IgD-negative memory B cell (primary cell): ENCODE measurements around the gene ARHGDIB. TPM values are rescaled to one million over a fixed set of nuclear protein-coding genes. Genes with fewer than 3 reads are reported as not detected.

ENCODE experiments used
- H3K27ac Mint-ChIP-seq, 3 donors: one replicate each; pipeline ENCODE4 v1.8.0; 2020 to 2022; ENCODE audit warnings: mild to moderate bottlenecking in 3 of 3, mixed read lengths in 3 of 3, moderate library complexity in 1 of 3
- H3K27me3 Mint-ChIP-seq: one replicate; pipeline ENCODE4 v1.8.0; 2021; ENCODE audit warnings: mixed read lengths
- H3K36me3 Mint-ChIP-seq: one replicate; pipeline ENCODE4 v1.8.0; 2020; ENCODE audit warnings: mild to moderate bottlenecking, mixed read lengths
- H3K4me1 Mint-ChIP-seq, 3 donors: one replicate each; pipeline ENCODE4 v1.8.0; 2020 to 2022; ENCODE audit warnings: mixed read lengths in 3 of 3, mild to moderate bottlenecking in 1 of 3
- H3K4me3 Mint-ChIP-seq, 4 donors: one replicate each; pipeline ENCODE4 v1.8.0; 2020 to 2022; ENCODE audit warnings: mild to moderate bottlenecking in 4 of 4, mixed read lengths in 4 of 4, moderate library complexity in 3 of 4
- H3K9me3 Mint-ChIP-seq, 3 donors: one replicate each; pipeline ENCODE4 v1.8.0; 2020 to 2021; ENCODE audit warnings: mixed read lengths in 3 of 3, mild to moderate bottlenecking in 1 of 3
- polyA plus RNA-seq: library from polyadenylated mRNA; unstranded; fragments of 300-500 nt; fragmentation: Illumina TruSeq; gene quantifications from one replicate; pipeline ENCODE4 v1.2.3, GENCODE V29; 2021

Gene ARHGDIB
- polyA plus RNA-seq, 1 donor from 2014 or later = 2,289 TPM

DNA sequence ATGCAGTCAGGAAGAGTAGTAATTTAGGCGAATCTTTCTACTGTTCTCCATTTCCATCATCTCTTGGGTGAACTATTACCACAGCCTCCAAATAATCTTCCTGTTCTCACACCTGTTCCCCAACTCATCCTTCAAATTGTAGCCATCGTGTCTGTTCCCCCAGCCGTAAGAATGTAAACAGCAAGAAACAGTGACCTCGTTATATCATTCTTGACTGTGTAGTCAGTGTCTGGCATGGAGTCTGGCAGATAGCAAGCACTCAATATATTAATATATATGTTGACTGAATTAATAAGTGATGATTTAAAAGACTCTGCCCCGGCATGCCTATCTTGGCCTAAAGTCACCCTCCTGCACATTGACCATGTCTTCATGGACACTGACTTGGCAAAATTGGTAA lies 31.7 kb upstream of the ARHGDIB start:
- Mint-ChIP-seq H3K36me3 (no peaks in the 10 kb centered on the region), H3K9me3 (peaks cover 0 to 6% (median 0%) of the 10 kb centered on the region in 3 donors), H3K4me3 (no peak overlapping the region), H3K27me3 (no peaks in the 10 kb centered on the region), H3K27ac (peak overlapping the region in 1 of 3 donors; percentile 60), H3K4me1 (peaks cover 47 to 58% (median 56%) of the 10 kb centered on the region in 3 donors)

DNA sequence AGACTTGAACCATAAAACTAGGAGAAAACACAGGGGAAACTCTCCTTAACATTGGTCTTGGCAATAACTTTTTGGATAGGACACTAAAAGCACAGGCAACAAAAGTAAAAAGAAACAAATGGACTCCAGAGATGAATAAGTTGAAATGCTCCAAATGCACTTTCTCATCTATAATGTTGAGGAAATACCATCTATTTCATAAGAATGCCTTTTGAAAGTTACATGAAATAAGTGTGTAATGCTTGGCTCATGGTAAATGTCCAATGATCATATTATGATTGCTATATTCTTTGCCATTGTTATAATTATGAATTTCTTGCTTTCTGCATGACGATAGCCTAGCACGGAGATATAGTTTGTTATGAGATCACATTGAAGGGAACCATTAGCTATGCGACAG lies 31.3 kb upstream of the ARHGDIB start:
- no peaks in the 10 kb centered on the region for H3K36me3 Mint-ChIP-seq
- no peaks in the 10 kb centered on the region for H3K27me3 Mint-ChIP-seq
- peak overlapping the region in 1 of 3 donors; percentile 60 for H3K27ac Mint-ChIP-seq
- H3K4me3 Mint-ChIP-seq = no peak overlapping the region
- peaks cover 0 to 9% (median 0%) of the 10 kb centered on the region in 3 donors for H3K9me3 Mint-ChIP-seq
- H3K4me1 Mint-ChIP-seq = peaks cover 51 to 63% (median 60%) of the 10 kb centered on the region in 3 donors

DNA sequence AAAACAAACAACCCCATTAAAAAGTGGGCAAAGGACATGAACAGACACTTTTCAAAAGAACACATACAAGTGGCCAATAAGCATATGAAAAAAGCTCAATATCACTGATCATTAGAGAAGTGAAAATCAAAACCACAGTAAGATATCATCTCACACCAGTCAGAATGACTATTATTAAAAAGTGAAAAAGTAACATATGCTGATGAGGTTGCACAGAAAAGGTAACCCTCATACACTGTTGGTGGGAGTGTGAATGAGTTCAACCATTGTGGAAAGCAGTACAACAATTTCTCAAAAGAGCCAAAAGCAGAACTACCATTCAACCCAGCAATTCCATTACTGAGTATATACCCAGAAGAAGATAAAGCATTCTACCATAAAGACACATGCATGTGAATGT lies 29.7 kb upstream of the ARHGDIB start:
- H3K27ac Mint-ChIP-seq = peak overlapping the region in 2 of 3 donors; percentile 42 to 63
- H3K4me3 Mint-ChIP-seq = no peak overlapping the region
- no peaks in the 10 kb centered on the region for H3K36me3 Mint-ChIP-seq
- H3K4me1 Mint-ChIP-seq = peaks cover 54 to 74% (median 60%) of the 10 kb centered on the region in 3 donors
- peaks cover 0 to 9% (median 0%) of the 10 kb centered on the region in 3 donors for H3K9me3 Mint-ChIP-seq
- no peaks in the 10 kb centered on the region for H3K27me3 Mint-ChIP-seq

GRCh38 chr12:14989790-14990189 lies 28.4 kb upstream of the ARHGDIB start:
- Mint-ChIP-seq H3K4me1 (peaks cover 47 to 67% (median 57%) of the 10 kb centered on the region in 3 donors), H3K9me3 (peaks cover 0 to 9% (median 0%) of the 10 kb centered on the region in 3 donors), H3K27ac (peak overlapping the region; percentile 80 to 97 (median 91)), H3K36me3 (no peaks in the 10 kb centered on the region), H3K4me3 (peak overlapping the region; percentile 55 to 87 (median 72)), H3K27me3 (no peaks in the 10 kb centered on the region)

- H3K4me1 Mint-ChIP-seq = peaks cover 41 to 58% (median 52%) of the 10 kb centered on the region in 3 donors
- peak overlapping the region in 1 of 3 donors; percentile 1 for H3K27ac Mint-ChIP-seq
- no peaks in the 10 kb centered on the region for H3K27me3 Mint-ChIP-seq
- H3K9me3 Mint-ChIP-seq = peaks cover 0 to 9% (median 0%) of the 10 kb centered on the region in 3 donors
- peak overlapping the region in 1 of 4 donors; percentile 21 for H3K4me3 Mint-ChIP-seq
- H3K36me3 Mint-ChIP-seq = no peaks in the 10 kb centered on the region
These were observed 26.6 kb upstream of the ARHGDIB start for GRCh38 chr12:14988035-14988434.

DNA sequence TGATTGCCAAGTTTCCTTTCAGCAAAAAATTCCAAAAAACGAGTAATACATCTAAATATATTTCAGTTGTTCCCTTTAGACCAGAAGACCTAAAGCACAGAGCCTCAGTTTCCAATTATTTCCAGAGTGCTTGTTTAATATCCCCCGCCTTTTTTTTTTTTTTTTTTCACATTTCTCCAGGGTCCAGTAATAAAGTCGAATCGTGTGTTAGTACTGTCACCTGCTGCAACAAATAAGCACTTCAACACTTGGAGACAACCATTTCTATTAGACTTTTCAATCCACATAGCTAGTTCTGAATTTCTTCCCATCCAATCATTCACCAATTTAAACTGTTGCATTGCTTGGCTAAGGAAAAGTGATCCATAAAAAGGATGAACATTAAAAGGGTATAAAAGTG lies 25.0 kb upstream of the ARHGDIB start:
- Mint-ChIP-seq H3K27me3 (no peaks in the 10 kb centered on the region), H3K27ac (no peak overlapping the region), H3K4me3 (peak overlapping the region in 1 of 4 donors; percentile 43), H3K4me1 (peaks cover 47 to 65% (median 56%) of the 10 kb centered on the region in 3 donors), H3K9me3 (peaks cover 0 to 9% (median 0%) of the 10 kb centered on the region in 3 donors), H3K36me3 (no peaks in the 10 kb centered on the region)

DNA sequence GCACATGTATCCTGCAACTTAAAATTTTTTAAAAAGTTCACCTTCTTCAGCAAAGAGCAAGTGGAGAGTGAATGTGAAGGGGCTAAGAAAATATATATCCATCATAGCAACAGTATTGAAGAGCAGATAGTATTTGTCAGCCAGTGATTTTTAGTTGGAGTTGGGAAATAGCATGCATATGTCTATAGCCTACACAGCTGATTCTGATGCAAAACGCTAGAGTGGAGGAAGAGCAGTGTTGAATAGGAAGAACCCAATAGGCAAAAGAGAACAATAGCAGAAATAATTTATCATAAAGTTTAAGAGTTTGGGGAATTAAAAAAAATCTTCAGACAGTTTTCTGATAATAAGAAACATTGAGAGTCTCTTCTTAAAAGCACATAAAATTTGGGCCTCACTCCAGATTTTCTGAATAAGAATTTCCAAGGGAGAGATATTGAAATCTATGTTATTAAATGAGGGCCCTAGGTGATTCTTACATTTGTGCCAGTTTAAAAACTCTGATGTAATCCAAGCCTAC lies 23.4 kb upstream of the ARHGDIB start:
- Mint-ChIP-seq H3K9me3 (peaks cover 0 to 4% (median 0%) of the 10 kb centered on the region in 3 donors), H3K4me1 (peaks cover 44 to 63% (median 59%) of the 10 kb centered on the region in 3 donors), H3K36me3 (no peaks in the 10 kb centered on the region), H3K27ac (no peak overlapping the region), H3K4me3 (no peak overlapping the region), H3K27me3 (peaks cover 2% of the 10 kb centered on the region)

DNA sequence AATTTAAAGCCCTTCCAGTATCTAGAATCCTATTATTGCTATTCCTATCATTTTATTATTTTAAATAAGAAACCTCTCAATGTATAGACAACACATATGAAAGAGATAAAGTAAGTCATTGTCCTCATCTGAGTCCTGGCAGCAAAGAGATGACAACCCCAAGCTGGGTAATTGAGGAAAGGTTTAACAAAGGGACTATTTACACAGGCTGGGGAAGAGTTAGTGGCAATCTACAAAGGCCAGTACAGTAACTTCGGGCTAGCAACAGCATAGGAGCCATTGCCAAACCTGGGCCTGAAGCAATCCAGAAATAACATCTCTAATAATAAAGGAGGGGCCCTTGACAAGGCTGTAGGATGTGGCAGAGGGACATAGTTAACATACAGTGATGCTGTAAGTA lies 22.6 kb upstream of the ARHGDIB start:
- Mint-ChIP-seq H3K4me3 (no peak overlapping the region), H3K27ac (no peak overlapping the region), H3K4me1 (peaks cover 41 to 63% (median 57%) of the 10 kb centered on the region in 3 donors)

GRCh38 chr12:14982991-14983390 lies 21.6 kb upstream of the ARHGDIB start:
- H3K27ac Mint-ChIP-seq = peak overlapping the region in 1 of 3 donors; percentile 40
- peaks cover 3% of the 10 kb centered on the region for H3K27me3 Mint-ChIP-seq
- H3K4me1 Mint-ChIP-seq = peaks cover 31 to 55% (median 49%) of the 10 kb centered on the region in 3 donors
- H3K36me3 Mint-ChIP-seq = no peaks in the 10 kb centered on the region
- peaks cover 0 to 2% (median 0%) of the 10 kb centered on the region in 3 donors for H3K9me3 Mint-ChIP-seq
- peak overlapping the region in 2 of 4 donors; percentile 33 to 78 for H3K4me3 Mint-ChIP-seq

More for the DNA sequence above, 22.6 kb upstream of the ARHGDIB start:
- no peaks in the 10 kb centered on the region for H3K36me3 Mint-ChIP-seq
- H3K27me3 Mint-ChIP-seq = peaks cover 2% of the 10 kb centered on the region
- H3K9me3 Mint-ChIP-seq = peaks cover 0 to 4% (median 0%) of the 10 kb centered on the region in 3 donors

DNA sequence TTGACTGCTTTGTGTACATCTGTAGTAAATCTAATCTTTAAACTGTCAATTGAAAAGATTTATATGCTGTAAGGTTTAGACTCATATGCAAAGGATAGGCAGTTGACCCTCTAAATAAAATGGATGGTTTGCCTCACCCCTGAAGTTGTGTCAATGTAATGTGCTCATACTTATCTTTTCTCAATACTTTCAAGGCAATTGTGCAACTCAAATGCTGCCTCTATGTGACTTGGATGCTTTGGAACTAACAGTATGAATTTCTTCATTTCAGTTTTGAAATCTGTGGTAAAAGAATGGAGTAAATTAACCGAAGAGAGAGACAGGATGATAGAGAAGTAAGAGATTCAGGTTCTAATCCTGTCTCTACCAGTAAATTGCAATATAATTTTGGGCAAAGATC lies 21.2 kb upstream of the ARHGDIB start:
- Mint-ChIP-seq H3K36me3 (no peaks in the 10 kb centered on the region), H3K27me3 (peaks cover 3% of the 10 kb centered on the region), H3K9me3 (no peaks in the 10 kb centered on the region), H3K4me3 (peak overlapping the region in 1 of 4 donors; percentile 78), H3K4me1 (peaks cover 29 to 50% (median 47%) of the 10 kb centered on the region in 3 donors), H3K27ac (peak overlapping the region in 1 of 3 donors; percentile 40)

- peaks cover 26 to 47% (median 40%) of the 10 kb centered on the region in 3 donors for H3K4me1 Mint-ChIP-seq
- H3K27ac Mint-ChIP-seq = peak overlapping the region in 2 of 3 donors; percentile 1 to 57
- H3K9me3 Mint-ChIP-seq = no peaks in the 10 kb centered on the region
- H3K27me3 Mint-ChIP-seq = peaks cover 3% of the 10 kb centered on the region
- peak overlapping the region in 1 of 4 donors; percentile 56 for H3K4me3 Mint-ChIP-seq
- H3K36me3 Mint-ChIP-seq = no peaks in the 10 kb centered on the region
These were observed 19.6 kb upstream of the ARHGDIB start for GRCh38 chr12:14981049-14981448.

GRCh38 chr12:14979468-14979867 lies 18.1 kb upstream of the ARHGDIB start:
- H3K27me3 Mint-ChIP-seq = peaks cover 3% of the 10 kb centered on the region
- no peaks in the 10 kb centered on the region for H3K36me3 Mint-ChIP-seq
- H3K4me3 Mint-ChIP-seq = no peak overlapping the region
- H3K4me1 Mint-ChIP-seq = peaks cover 27 to 41% (median 40%) of the 10 kb centered on the region in 3 donors
- no peak overlapping the region for H3K27ac Mint-ChIP-seq
- H3K9me3 Mint-ChIP-seq = no peaks in the 10 kb centered on the region

- no peak overlapping the region for H3K27ac Mint-ChIP-seq
- no peaks in the 10 kb centered on the region for H3K9me3 Mint-ChIP-seq
- H3K27me3 Mint-ChIP-seq = peaks cover 5% of the 10 kb centered on the region
- H3K36me3 Mint-ChIP-seq = no peaks in the 10 kb centered on the region
- peaks cover 16 to 31% (median 25%) of the 10 kb centered on the region in 3 donors for H3K4me1 Mint-ChIP-seq
- H3K4me3 Mint-ChIP-seq = no peak overlapping the region
These were observed 15.3 kb upstream of the ARHGDIB start for GRCh38 chr12:14976658-14977057.

DNA sequence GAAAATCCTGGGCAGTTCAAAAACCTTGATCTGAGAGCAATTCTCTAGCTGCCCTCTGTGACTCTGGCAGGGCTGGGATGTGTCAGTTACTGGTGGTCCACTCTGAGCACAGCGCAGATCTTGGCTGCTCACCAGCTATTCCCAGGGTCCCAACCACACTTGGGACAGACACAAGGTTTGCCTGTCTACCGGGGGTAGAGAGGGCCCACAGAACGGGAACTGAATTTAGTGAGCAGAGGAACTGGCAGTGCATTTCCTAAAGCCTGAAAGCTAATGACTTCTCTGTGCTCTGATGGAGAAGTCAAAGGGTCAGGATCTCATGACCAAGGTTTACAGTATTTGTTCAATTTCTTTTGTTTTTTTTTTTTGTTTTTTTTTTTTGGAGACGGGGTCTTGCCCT lies 14.1 kb upstream of the ARHGDIB start:
- H3K4me1 Mint-ChIP-seq = peaks cover 9 to 20% (median 14%) of the 10 kb centered on the region in 3 donors
- no peaks in the 10 kb centered on the region for H3K9me3 Mint-ChIP-seq
- no peaks in the 10 kb centered on the region for H3K36me3 Mint-ChIP-seq
- H3K4me3 Mint-ChIP-seq = no peak overlapping the region
- H3K27me3 Mint-ChIP-seq = peaks cover 3% of the 10 kb centered on the region
- H3K27ac Mint-ChIP-seq = no peak overlapping the region

- Mint-ChIP-seq H3K27me3 (peaks cover 3% of the 10 kb centered on the region), H3K9me3 (no peaks in the 10 kb centered on the region), H3K27ac (no peak overlapping the region), H3K4me3 (no peak overlapping the region), H3K4me1 (peaks cover 6 to 14% (median 10%) of the 10 kb centered on the region in 3 donors), H3K36me3 (no peaks in the 10 kb centered on the region)
These were observed 13.2 kb upstream of the ARHGDIB start for GRCh38 chr12:14974633-14975032.

- H3K4me1 Mint-ChIP-seq = peaks cover 3 to 7% (median 3%) of the 10 kb centered on the region in 3 donors
- H3K4me3 Mint-ChIP-seq = peak within 1 kb of the TSS in 1 of 4 donors; percentile 13
- H3K27me3 Mint-ChIP-seq = peaks cover 2% of the 10 kb centered on the region
- no peak within 1 kb of the TSS for H3K27ac Mint-ChIP-seq
- no peaks in the 10 kb centered on the region for H3K9me3 Mint-ChIP-seq
- no peaks in the 10 kb centered on the region for H3K36me3 Mint-ChIP-seq
These were observed 11.4 kb upstream of the ARHGDIB start, which contains the start of gene PDE6H for GRCh38 chr12:14972816-14973215. Gene PDE6H, plus strand, starts transcription at chr12:14973042. Its CDS starts 4,971 bp downstream, at chr12:14978013.
